Measurements from ENCODE around the gene AP5Z1.

- TF ChIP-seq, protein P1, sequence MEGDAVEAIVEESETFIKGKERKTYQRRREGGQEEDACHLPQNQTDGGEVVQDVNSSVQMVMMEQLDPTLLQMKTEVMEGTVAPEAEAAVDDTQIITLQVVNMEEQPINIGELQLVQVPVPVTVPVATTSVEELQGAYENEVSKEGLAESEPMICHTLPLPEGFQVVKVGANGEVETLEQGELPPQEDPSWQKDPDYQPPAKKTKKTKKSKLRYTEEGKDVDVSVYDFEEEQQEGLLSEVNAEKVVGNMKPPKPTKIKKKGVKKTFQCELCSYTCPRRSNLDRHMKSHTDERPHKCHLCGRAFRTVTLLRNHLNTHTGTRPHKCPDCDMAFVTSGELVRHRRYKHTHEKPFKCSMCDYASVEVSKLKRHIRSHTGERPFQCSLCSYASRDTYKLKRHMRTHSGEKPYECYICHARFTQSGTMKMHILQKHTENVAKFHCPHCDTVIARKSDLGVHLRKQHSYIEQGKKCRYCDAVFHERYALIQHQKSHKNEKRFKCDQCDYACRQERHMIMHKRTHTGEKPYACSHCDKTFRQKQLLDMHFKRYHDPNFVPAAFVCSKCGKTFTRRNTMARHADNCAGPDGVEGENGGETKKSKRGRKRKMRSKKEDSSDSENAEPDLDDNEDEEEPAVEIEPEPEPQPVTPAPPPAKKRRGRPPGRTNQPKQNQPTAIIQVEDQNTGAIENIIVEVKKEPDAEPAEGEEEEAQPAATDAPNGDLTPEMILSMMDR (IDR thresholded peaks at IDR 0.05), result no peak
- no peak for TF ChIP-seq POLR2A (IDR thresholded peaks at IDR 0.05)
These were observed 24.3 kb downstream of the AP5Z1 start for GRCh38 chr7:4799508-4800268.

Data from heart left ventricle (tissue), 13 donors.